IMR-90 (cell line): ENCODE measurements around the gene ZNF564. TPM values are rescaled to one million over a fixed set of nuclear protein-coding genes. Genes with fewer than 3 reads are reported as not detected.

ENCODE experiments used
- ATAC-seq: fragments of 200-7000 bp; cut with Tn5 transposase; 2 replicates; pipeline ENCODE4 v1.9.1; 2020; ENCODE audit warnings: low read depth, mild to moderate bottlenecking, moderate library complexity
- BruUV-seq: library from RNA; stranded (reverse); fragments of 400-500 nt; replicated peaks from 2 replicates; lab custom pipeline; 2021; lab: Mats Ljungman, UMichigan
- CTCF ChIA-PET: fragments of 300-600 bp; formaldehyde crosslinking; extraction: SDS; loops from one replicate; lab custom pipeline; 2021; ENCODE audit warnings: antibody characterized with exemption; lab: Yijun Ruan, JAX
- POLR2A ChIA-PET: fragments of 300-600 bp; sonication (Branson Sonifier 250); formaldehyde crosslinking; loops from one replicate; lab custom pipeline; 2022; ENCODE audit warnings: antibody characterized with exemption; ENCODE audit not compliant: unreplicated experiment; lab: Charles Lee
- DNase-seq: peaks from one replicate; pipeline ENCODE4 v3.0.0; 2013
- H2AFZ ChIP-seq: replicated peaks from 2 replicates; pipeline ENCODE3; 2013; ENCODE audit warnings: low read length, mild to moderate bottlenecking; ENCODE audit not compliant: poor library complexity
- H2AK5ac ChIP-seq: 2 replicates; pipeline ENCODE4 v1.6.1; 2013; ENCODE audit warnings: low read depth, low read length, inconsistent platforms
- H2AK9ac ChIP-seq: replicated peaks from 2 replicates; pipeline ENCODE3; 2013; ENCODE audit warnings: mild to moderate bottlenecking, low read depth, low read length, moderate library complexity; ENCODE audit not compliant: poor library complexity
- H2BK120ac ChIP-seq: 2 replicates; pipeline ENCODE4 v1.6.1; 2013; ENCODE audit warnings: low read depth, low read length, inconsistent platforms
- H2BK15ac ChIP-seq: 3 replicates; pipeline ENCODE4 v1.6.1; 2013; ENCODE audit warnings: low read depth, low read length, inconsistent platforms
- H2BK20ac ChIP-seq: 2 replicates; pipeline ENCODE4 v1.6.1; 2013; ENCODE audit warnings: low read depth, mild to moderate bottlenecking, inconsistent platforms, low read length, moderate library complexity
- H2BK5ac ChIP-seq: 2 replicates; pipeline ENCODE4 v1.6.1; 2013; ENCODE audit warnings: mild to moderate bottlenecking, low read depth, low read length, inconsistent platforms; ENCODE audit not compliant: poor library complexity, severe bottlenecking
- H3K14ac ChIP-seq: replicated peaks from 2 replicates; pipeline ENCODE4 v1.6.1; 2013; ENCODE audit warnings: low read depth, low read length, inconsistent platforms
- H3K18ac ChIP-seq: 2 replicates; pipeline ENCODE4 v1.6.1; 2013; ENCODE audit warnings: low read depth, low read length, control low read depth
- H3K23ac ChIP-seq: 2 replicates; pipeline ENCODE4 v1.6.1; 2013; ENCODE audit warnings: low read depth, low read length, inconsistent platforms
- H3K27ac ChIP-seq: 2 replicates; pipeline ENCODE4 v1.5.1; 2013; ENCODE audit warnings: mild to moderate bottlenecking, control low read depth, low read length; ENCODE audit not compliant: insufficient read depth
- H3K27me3 ChIP-seq: 2 replicates; pipeline ENCODE4 v1.6.1; 2013; ENCODE audit warnings: low read length; ENCODE audit not compliant: control insufficient read depth, insufficient read depth
- H3K36me3 ChIP-seq: 2 replicates; pipeline ENCODE4 v1.6.1; 2013; ENCODE audit warnings: low read length, mixed read lengths; ENCODE audit not compliant: control insufficient read depth, insufficient read depth
- H3K4ac ChIP-seq: 2 replicates; pipeline ENCODE4 v1.6.1; 2013; ENCODE audit warnings: low read depth, low read length, inconsistent platforms
- H3K4me1 ChIP-seq: 2 replicates; pipeline ENCODE4 v1.6.1; 2013; ENCODE audit warnings: low read length, mixed read lengths; ENCODE audit not compliant: control insufficient read depth, insufficient read depth
- H3K4me2 ChIP-seq: 2 replicates; pipeline ENCODE4 v1.6.1; 2013; ENCODE audit warnings: low read depth, mild to moderate bottlenecking, control low read depth, low read length, moderate library complexity
- H3K4me3 ChIP-seq: 2 replicates; pipeline ENCODE4 v1.5.1; 2013; ENCODE audit warnings: low read depth, mild to moderate bottlenecking, control low read depth, low read length, moderate library complexity; ENCODE audit not compliant: insufficient read depth
- H3K56ac ChIP-seq: 2 replicates; pipeline ENCODE4 v1.6.1; 2013; ENCODE audit warnings: low read length, inconsistent platforms; ENCODE audit not compliant: insufficient read depth; ENCODE audit errors: extremely low read depth
- H3K79me1 ChIP-seq, 2 experiments: 2 replicates each; pipeline ENCODE4 v1.6.1; 2013; ENCODE audit warnings: low read length in 2 of 2, inconsistent platforms in 1 of 2, low read depth in 1 of 2
- H3K9ac ChIP-seq: 2 replicates; pipeline ENCODE4 v1.6.1; 2013; ENCODE audit warnings: low read depth, low read length, control low read depth
- H3K9me1 ChIP-seq: 2 replicates; pipeline ENCODE4 v1.6.1; 2013; ENCODE audit warnings: low read length, inconsistent platforms; ENCODE audit not compliant: insufficient read depth
- H3K9me3 ChIP-seq: 2 replicates; pipeline ENCODE4 v1.6.1; 2013; ENCODE audit warnings: low read length; ENCODE audit not compliant: control insufficient read depth, insufficient read depth
- H4K20me1 ChIP-seq: 2 replicates; pipeline ENCODE4 v1.6.1; 2013; ENCODE audit warnings: low read length, inconsistent platforms; ENCODE audit not compliant: insufficient read depth
- H4K5ac ChIP-seq: 2 replicates; pipeline ENCODE4 v1.6.1; 2013; ENCODE audit warnings: mild to moderate bottlenecking, low read depth, low read length, control low read depth
- H4K8ac ChIP-seq, 2 experiments: 2 replicates each; pipeline ENCODE4 v1.6.1; 2013; ENCODE audit warnings: low read depth in 2 of 2, low read length in 2 of 2, control low read depth in 1 of 2, inconsistent platforms in 1 of 2
- H4K91ac ChIP-seq: 2 replicates; pipeline ENCODE4 v1.6.1; 2013; ENCODE audit warnings: low read depth, low read length, inconsistent platforms; ENCODE audit not compliant: insufficient read depth
- CHD1 ChIP-seq: IDR thresholded peaks from 2 replicates; pipeline ENCODE4 v1.6.1; 2012; ENCODE audit warnings: low read depth, low read length, improper control_type of control experiment
- CTCF ChIP-seq: conservative IDR thresholded peaks from 2 replicates; pipeline ENCODE4 v1.5.1; 2012; ENCODE audit warnings: mild to moderate bottlenecking, low read depth, low read length, improper control_type of control experiment
- ELK1 ChIP-seq: fragments of 150-350 bp; IDR thresholded peaks from 2 replicates; pipeline ENCODE4 v1.6.1; 2016; ENCODE audit warnings: low read depth, mild to moderate bottlenecking, low read length, moderate library complexity, borderline replicate concordance
- MAFK ChIP-seq: IDR thresholded peaks from 2 replicates; pipeline ENCODE4 v1.6.1; 2012; ENCODE audit warnings: low read depth, low read length, improper control_type of control experiment
- POLR2A ChIP-seq: IDR thresholded peaks from 2 replicates; pipeline ENCODE4 v1.6.1; 2012; ENCODE audit warnings: mild to moderate bottlenecking, low read depth, low read length
- RAD21 ChIP-seq: IDR thresholded peaks from 2 replicates; pipeline ENCODE4 v1.6.1; 2012; ENCODE audit warnings: low read length, improper control_type of control experiment
- RCOR1 ChIP-seq: IDR thresholded peaks from 2 replicates; pipeline ENCODE4 v1.6.1; 2012; ENCODE audit warnings: mild to moderate bottlenecking, low read length, improper control_type of control experiment; ENCODE audit not compliant: insufficient replicate concordance
- SMC3 ChIP-seq: fragments of 150-350 bp; IDR thresholded peaks from 2 replicates; pipeline ENCODE4 v1.6.1; 2016; ENCODE audit warnings: low read depth, mild to moderate bottlenecking, antibody characterized with exemption, low read length, moderate library complexity
- USF2 ChIP-seq: fragments of 150-350 bp; IDR thresholded peaks from 2 replicates; pipeline ENCODE4 v1.6.1; 2017; ENCODE audit warnings: mild to moderate bottlenecking, antibody characterized with exemption, low read length, low read depth
- WGBS, 2 experiments: methylation state at CpG; one replicate each; pipeline versions ENCODE4 v1.1.5 to v1.1.7; 2013; ENCODE audit warnings: missing lambda C conversion rate in 2 of 2; ENCODE audit not compliant: insufficient read length in 1 of 2; ENCODE audit errors: extremely low coverage in 2 of 2; 5-methylcytosine and 5-hydroxymethylcytosine counted together
- dilution Hi-C: fragments of 300-500 bp; cut with HindIII; formaldehyde crosslinking; loops from one replicate; pipeline ENCODE4 v1.14.3; 2018; ENCODE audit warnings: low sequenced_read_pairs; ENCODE audit not compliant: unreplicated experiment
- in situ Hi-C: fragments of 300-500 bp; cut with MboI; formaldehyde crosslinking; loops from 3 replicates; pipeline ENCODE4 v1.14.3; 2019; ENCODE audit warnings: low sequenced_read_pairs, inconsistent platforms, mixed read lengths
- intact Hi-C: fragments of 100-400 bp; cut with micrococcal nuclease; formaldehyde crosslinking; loops from 2 replicates; pipeline ENCODE4 v1.10.0; 2022
- polyA plus RNA-seq, 3 experiments: library from polyadenylated mRNA; depleted of rRNA; stranded (reverse); fragments of >200 nt; gene quantifications; 2 replicates each; pipeline ENCODE4 v1.2.3, GENCODE V29; 2012; ENCODE audit warnings: low replicate concordance in 1 of 3
- total RNA-seq: library from RNA; depleted of rRNA; stranded (reverse); fragments of >200 nt; gene quantifications from 2 replicates; pipeline ENCODE4 v1.2.3, GENCODE V29; 2012

The ZNF564 gene
- total and polyA plus RNA-seq, 2 of the 4 experiments (the other 2 are of a cell fraction) = 1.5 to 6.3 TPM

- Histone ChIP-seq H2BK15ac (no peak overlapping the region), H3K4me2 (no peak overlapping the region), H4K5ac (no peak overlapping the region), H3K14ac (no peak overlapping the region; the same call in 1 of the 2 replicates), H3K4me3 (no peak overlapping the region), H4K91ac (0 out of 2 replicates have a peak overlapping the region, but pooled peaks have one; percentile 10), H3K9me3 (no peaks in the 10 kb centered on the region), H2AK9ac (peak overlapping the region; percentile 87), H3K23ac (no peak overlapping the region), H3K4me1 (no peaks in the 10 kb centered on the region), H3K27ac (no peak overlapping the region), H3K9ac (no peak overlapping the region), H2AFZ (peak overlapping the region; percentile 83), H2BK120ac (peak overlapping the region; percentile 58), H3K36me3 (no peaks in the 10 kb centered on the region), H2AK5ac (no peak overlapping the region), H4K8ac (peak overlapping the region in 1 of 2 experiments; percentile 74; a peak in 2 of 4 replicates), H2BK5ac (no peak overlapping the region), H3K79me1 (no peaks in the 10 kb centered on the region), H2BK20ac (no peak overlapping the region), H3K4ac (0 out of 2 replicates have a peak overlapping the region, but pooled peaks have one; percentile 32), H3K9me1 (no peaks in the 10 kb centered on the region), H3K27me3 (no peaks in the 10 kb centered on the region; the same call in 1 of the 2 replicates), H3K56ac (no peak overlapping the region), H3K18ac (no peak overlapping the region), H4K20me1 (no peaks in the 10 kb centered on the region)
- in situ Hi-C loops = no loop called here
- CTCF ChIA-PET = interaction anchor here (0.6 to 1.0 kb wide), 2 partner anchors 10 to 29 kb away, joined by 3 to 4 read pairs; no protein-coding TSS in a partner anchor
- POLR2A ChIA-PET = no interaction called here
- dilution Hi-C loops = no loop called here
- no TSS peak for BruUV-seq
- intact Hi-C loops = loop anchor here (1.0 kb wide), 1 partner anchor 108 kb away; no protein-coding TSS in a partner anchor
- 20% methylated on average over 4 of the region's 19 CpGs; no CpG with 5 or more reads in 1 of the 2 experiments for WGBS, 2 experiments
- ATAC-seq (peak; percentile 100), DNase-seq (peak; percentile 88)
- peak; percentile 97 for TF ChIP-seq CTCF
- no peak for TF ChIP-seq RCOR1
- TF ChIP-seq USF2 = no peak
- peak; percentile 83 for TF ChIP-seq SMC3
- no peak for TF ChIP-seq ELK1
- TF ChIP-seq CHD1 = peak; percentile 76; the same call in 1 of the 2 replicates
- no peak for TF ChIP-seq MAFK
- TF ChIP-seq RAD21 = peak; percentile 94
- 0 out of 2 replicates have a peak, but pooled peaks have one; percentile 27 for TF ChIP-seq POLR2A
Observed at GRCh38 chr19:12564016-12564664, 12.9 kb upstream of the ZNF564 start.
